HCT116 (cell line): Measurements from ENCODE around the gene SCUBE2. TPM values are rescaled to one million over a fixed set of nuclear protein-coding genes. Genes with fewer than 3 reads are reported as not detected.

Source experiments
- ATAC-seq: fragments of 200-7000 bp; cut with Tn5 transposase; 2 replicates; pipeline ENCODE4 v1.9.1; 2020; ENCODE audit warnings: mild to moderate bottlenecking, moderate library complexity
- BruUV-seq: library from RNA; stranded (reverse); fragments of 400-500 nt; replicated peaks from 2 replicates; lab custom pipeline; 2021; lab: Mats Ljungman, UMichigan
- CTCF ChIA-PET: fragments of 300-600 bp; sonication (Branson Sonifier 250); formaldehyde crosslinking; loops from one replicate; lab custom pipeline; 2021; ENCODE audit warnings: antibody characterized with exemption; lab: Charles Lee
- POLR2A ChIA-PET: fragments of 300-600, 350-600 bp; sonication (Branson Sonifier 250); formaldehyde crosslinking; loops from one replicate; lab custom pipeline; 2021; ENCODE audit warnings: antibody characterized with exemption; lab: Charles Lee
- RAD21 ChIA-PET, 2 experiments: fragments of 300-600 bp; sonication (Branson Sonifier 250); formaldehyde crosslinking; loops; one replicate each; lab custom pipeline; 2023; ENCODE audit warnings: low total read pairs in 2 of 2; ENCODE audit not compliant: uncharacterized antibody in 2 of 2, unreplicated experiment in 2 of 2, low non-redundant PET in 1 of 2; lab: Charles Lee
- DNase-seq: peaks from one replicate; pipeline ENCODE4 v3.0.0-alpha.2; 2010; ENCODE audit warnings: low read depth, low spot score
- H2AFZ ChIP-seq: fragments of 200-600 bp; shearing (Covaris generic), sonication (generic); 2 replicates; pipeline ENCODE4 v1.6.1; 2017; ENCODE audit warnings: low read depth, mixed run types, mixed read lengths, antibody characterized with exemption, low read length; ENCODE audit not compliant: poor library complexity, severe bottlenecking
- H3K27ac ChIP-seq: 2 replicates; pipeline ENCODE4 v1.5.1; 2012; ENCODE audit warnings: low read depth, low read length
- H3K27me3 ChIP-seq: fragments of 200-600 bp; sonication (generic); 2 replicates; pipeline ENCODE4 v1.6.1; 2016; ENCODE audit warnings: mixed run types, low read length, mixed read lengths; ENCODE audit not compliant: insufficient read depth
- H3K36me3 ChIP-seq, 2 experiments: fragments of 200-500 bp in 1 of 2; fragments of 200-600 bp in 1 of 2; sonication (Bioruptor generic) in 1 of 2; sonication (generic) in 1 of 2; 2 replicates each; pipeline versions ENCODE4 v1.5.1 to v1.6.1; 2014 to 2016; ENCODE audit warnings: low read length in 2 of 2, inconsistent platforms in 1 of 2, mixed read lengths in 1 of 2, mixed run types in 1 of 2; ENCODE audit not compliant: insufficient read depth in 2 of 2, control insufficient read depth in 1 of 2
- H3K4me1 ChIP-seq, 2 experiments: fragments of 200-600 bp in 1 of 2; sonication (generic) in 1 of 2; 2 replicates each; pipeline versions ENCODE4 v1.5.1 to v1.6.1; 2012 to 2017; ENCODE audit warnings: low read length in 2 of 2, inconsistent platforms in 1 of 2, mild to moderate bottlenecking in 1 of 2, mixed read lengths in 1 of 2, mixed run types in 1 of 2, moderate library complexity in 1 of 2; ENCODE audit not compliant: insufficient read depth in 2 of 2, control insufficient read depth in 1 of 2
- H3K4me2 ChIP-seq: fragments of 200-600 bp; sonication (generic); 2 replicates; pipeline ENCODE4 v1.6.1; 2017; ENCODE audit warnings: mixed run types, low read length, mixed read lengths
- H3K4me3 ChIP-seq, 2 experiments: fragments of 200-600 bp in 1 of 2; sonication (generic) in 1 of 2; replicated peaks in 1 of 2; 2 replicates each; pipeline ENCODE4 v1.5.1; 2011 to 2016; ENCODE audit warnings: low read length in 2 of 2, control low read depth in 1 of 2, low read depth in 1 of 2, mild to moderate bottlenecking in 1 of 2, mixed read lengths in 1 of 2, mixed run types in 1 of 2
- H3K79me2 ChIP-seq: fragments of 200-600 bp; sonication (generic); 2 replicates; pipeline ENCODE4 v1.6.1; 2017; ENCODE audit warnings: mild to moderate bottlenecking, mixed run types, low read length, moderate library complexity, mixed read lengths; ENCODE audit not compliant: insufficient read depth
- H3K9ac ChIP-seq: fragments of 200-600 bp; sonication (generic); 2 replicates; pipeline ENCODE4 v1.6.1; 2016; ENCODE audit warnings: low read length, mixed read lengths
- H3K9me2 ChIP-seq: fragments of 200-600 bp; sonication (generic), shearing (Covaris generic); 2 replicates; pipeline ENCODE4 v1.6.1; 2017; ENCODE audit warnings: mixed run types, mild to moderate bottlenecking, moderate library complexity; ENCODE audit not compliant: insufficient read depth
- H3K9me3 ChIP-seq, 2 experiments: fragments of 200-500 bp in 1 of 2; fragments of 200-600 bp in 1 of 2; sonication (Bioruptor generic) in 1 of 2; sonication (generic) in 1 of 2; 2 replicates each; pipeline ENCODE4 v1.6.1; 2014 to 2017; ENCODE audit warnings: low read length in 2 of 2, mixed read lengths in 2 of 2, inconsistent platforms in 1 of 2, low read depth in 1 of 2, mild to moderate bottlenecking in 1 of 2, mixed run types in 1 of 2, moderate library complexity in 1 of 2; ENCODE audit not compliant: control insufficient read depth in 1 of 2, insufficient read depth in 1 of 2
- H4K20me1 ChIP-seq: fragments of 200-600 bp; sonication (generic), shearing (Covaris generic); 2 replicates; pipeline ENCODE4 v1.6.1; 2017; ENCODE audit warnings: mixed run types, mild to moderate bottlenecking, moderate library complexity; ENCODE audit not compliant: insufficient read depth
- ATF3 ChIP-seq: IDR thresholded peaks from 2 replicates; pipeline ENCODE4 v1.6.1; 2012
- CBX3 ChIP-seq: IDR thresholded peaks from 2 replicates; pipeline ENCODE4 v1.6.1; 2012; ENCODE audit warnings: low read depth
- CEBPB ChIP-seq: IDR thresholded peaks from 2 replicates; pipeline ENCODE4 v1.6.1; 2012; ENCODE audit warnings: low read depth
- CTCF ChIP-seq, 3 experiments: fragments of 200-600 bp in 1 of 3; sonication (generic) in 1 of 3; IDR thresholded peaks in 2 of 3; conservative IDR thresholded peaks in 1 of 3; 2 replicates each; pipeline ENCODE4 v1.5.1; 2012 to 2017; ENCODE audit warnings: low read depth in 2 of 3, low read length in 2 of 3, antibody characterized with exemption in 1 of 3, borderline replicate concordance in 1 of 3, control low read depth in 1 of 3, mild to moderate bottlenecking in 1 of 3, mixed read lengths in 1 of 3, mixed run types in 1 of 3, moderate library complexity in 1 of 3; ENCODE audit not compliant: insufficient read depth in 1 of 3
- FOSL1 ChIP-seq: IDR thresholded peaks from 2 replicates; pipeline ENCODE4 v1.6.1; 2012; ENCODE audit warnings: low read depth
- JUND ChIP-seq: IDR thresholded peaks from 2 replicates; pipeline ENCODE4 v1.6.1; 2012
- MAX ChIP-seq: IDR thresholded peaks from 2 replicates; pipeline ENCODE4 v1.6.1; 2012
- POLR2AphosphoS5 ChIP-seq: IDR thresholded peaks from 2 replicates; pipeline ENCODE4 v1.6.1; 2011; ENCODE audit warnings: mild to moderate bottlenecking, low read depth, low read length, moderate library complexity
- RAD21 ChIP-seq: IDR thresholded peaks from 2 replicates; pipeline ENCODE4 v1.6.1; 2012; ENCODE audit warnings: low read depth, mild to moderate bottlenecking
- SP1 ChIP-seq: IDR thresholded peaks from 2 replicates; pipeline ENCODE4 v1.6.1; 2012; ENCODE audit warnings: low read depth
- YY1 ChIP-seq: IDR thresholded peaks from 2 replicates; pipeline ENCODE4 v1.6.1; 2011; ENCODE audit warnings: low read length, low read depth, moderate library complexity, mild to moderate bottlenecking; ENCODE audit not compliant: insufficient replicate concordance; ENCODE audit errors: extremely low read depth
- ZBTB33 ChIP-seq: IDR thresholded peaks from 2 replicates; pipeline ENCODE4 v1.6.1; 2011; ENCODE audit warnings: mild to moderate bottlenecking, low read length, moderate library complexity; ENCODE audit not compliant: insufficient replicate concordance; ENCODE audit errors: extremely low read depth
- ZFX ChIP-seq: fragments of 450-650 bp; IDR thresholded peaks from 2 replicates; pipeline ENCODE4 v1.6.1; 2017
- intact Hi-C: fragments of 100-400 bp; cut with micrococcal nuclease; formaldehyde crosslinking; loops from 2 replicates; pipeline ENCODE4 v1.10.0; 2022
- total RNA-seq: library from RNA; stranded (reverse); gene quantifications from one replicate; pipeline ENCODE4 v1.2.1, GENCODE V29; 2021; ENCODE audit not compliant: unreplicated experiment

The SCUBE2 gene
- total RNA-seq, 1 experiment from 2014 or later = 1.3 TPM

- no peak overlapping the region for H3K27ac ChIP-seq
- H3K27me3 ChIP-seq = no peaks in the 10 kb centered on the region
- H3K4me2 ChIP-seq = no peak overlapping the region
- BruUV-seq = no TSS peak
- no peaks in the 10 kb centered on the region for H3K36me3 ChIP-seq
- H3K4me1 ChIP-seq = no peaks in the 10 kb centered on the region
- no peaks in the 10 kb centered on the region for H3K79me2 ChIP-seq
- CTCF ChIA-PET = interaction anchor here (1.8 kb wide), 1 partner anchor 76 kb away, joined by 3 read pairs; no protein-coding TSS in a partner anchor
- no peak overlapping the region for H3K9ac ChIP-seq
- TF ChIP-seq POLR2AphosphoS5 = no peak
- TF ChIP-seq CEBPB = no peak
- no peak for TF ChIP-seq CTCF (IDR thresholded peaks at IDR 0.05 in 2 of 3, conservative IDR thresholded peaks at IDR 0.05 in 1 of 3; ENCODE audit: borderline replicate concordance in 1 of 3, insufficient read depth in 1 of 3, low read depth in 2 of 3, low read length in 2 of 3)
- no peak for TF ChIP-seq YY1
- no peak for TF ChIP-seq SP1
- TF ChIP-seq ZFX = no peak
- no peak for TF ChIP-seq FOSL1
- no peak for TF ChIP-seq JUND
- no peak for TF ChIP-seq CBX3
- TF ChIP-seq RAD21 = no peak
- no peak for TF ChIP-seq ZBTB33
- TF ChIP-seq ATF3 = no peak
- no peak for TF ChIP-seq MAX
- TF ChIP-seq, all 23 proteins: peak for 0
- Histone ChIP-seq H3K9me3 (no peaks in the 10 kb centered on the region), H3K9me2 (no peaks in the 10 kb centered on the region), H2AFZ (no peak overlapping the region), H3K4me3 (no peak overlapping the region), H4K20me1 (no peaks in the 10 kb centered on the region)
- DNase-seq (no peak), ATAC-seq (no peak)
- ChIA-PET POLR2A (no interaction called here), RAD21 (no interaction called here)
- intact Hi-C loops = no loop called here
These were observed 673 bp upstream of the SCUBE2 start for GRCh38 chr11:9092072-9092471.
